ENCODE results near the gene YY1. TPM values are rescaled to one million over a fixed set of nuclear protein-coding genes. Genes with fewer than 3 reads are reported as not detected.

Gene YY1
- total RNA-seq, 1 donor from 2014 or later: 58.9 TPM

GRCh38 chr14:100288382-100289185 is 49.6 kb downstream of the YY1 start:
- DNase-seq (ENCODE audit: low spot score): no peak
- Mint-ChIP-seq H3K27ac (no peak overlapping the region), H3K27me3 (ENCODE audit: insufficient read depth, low read depth) (peaks cover 8% of the 10 kb centered on the region), H3K9me3 (no peaks in the 10 kb centered on the region), H3K4me1 (peaks cover 19% of the 10 kb centered on the region), H3K4me3 (no peak overlapping the region), H3K36me3 (no peaks in the 10 kb centered on the region)
- Histone ChIP-seq H3K9me3 (ENCODE audit: low read depth) (no peaks in the 10 kb centered on the region), H3K4me1 (peaks cover 6% of the 10 kb centered on the region), H3K9ac (no peak overlapping the region), H3K4me3 (no peak overlapping the region), H3K4me2 (no peak overlapping the region), H3F3A (ENCODE audit: low read depth) (peaks cover 51% of the 10 kb centered on the region), H3K36me3 (no peaks in the 10 kb centered on the region), H3K27me3 (no peaks in the 10 kb centered on the region), H3K27ac (no peak overlapping the region), H3K79me2 (ENCODE audit: low read depth) (no peaks in the 10 kb centered on the region), H2AFZ (replicated peaks) (no peak overlapping the region), H4K20me1 (ENCODE audit: low read depth) (peaks cover 71% of the 10 kb centered on the region)
- TF ChIP-seq EZH2phosphoT487 (IDR thresholded peaks at IDR 0.05) (no peak), EZH2 (IDR thresholded peaks at IDR 0.05) (no peak), CTCF (IDR thresholded peaks at IDR 0.05) (no peak)

- H4K20me1 ChIP-seq (ENCODE audit: low read depth): peaks cover 77% of the 10 kb centered on the region
- no peak overlapping the region for H3K4me2 ChIP-seq
- no peak overlapping the region for H2AFZ ChIP-seq (replicated peaks)
- Mint-ChIP-seq H3K27ac (no peak overlapping the region), H3K4me1 (peaks cover 21% of the 10 kb centered on the region), H3K36me3 (no peaks in the 10 kb centered on the region), H3K4me3 (no peak overlapping the region), H3K9me3 (no peaks in the 10 kb centered on the region), H3K27me3 (ENCODE audit: insufficient read depth, low read depth) (peaks cover 6% of the 10 kb centered on the region)
- no peaks in the 10 kb centered on the region for H3K27me3 ChIP-seq
- peaks cover 37% of the 10 kb centered on the region for H3F3A ChIP-seq (ENCODE audit: low read depth)
- no peak for TF ChIP-seq EZH2phosphoT487 (IDR thresholded peaks at IDR 0.05)
- no peak for TF ChIP-seq CTCF (IDR thresholded peaks at IDR 0.05)
- no peak for TF ChIP-seq EZH2 (IDR thresholded peaks at IDR 0.05)
- H3K9ac ChIP-seq: no peak overlapping the region
- peaks cover 3% of the 10 kb centered on the region for H3K79me2 ChIP-seq (ENCODE audit: low read depth)
- DNase-seq (ENCODE audit: low spot score): no peak
- no peaks in the 10 kb centered on the region for H3K9me3 ChIP-seq (ENCODE audit: low read depth)
- no peaks in the 10 kb centered on the region for H3K36me3 ChIP-seq
- H3K27ac ChIP-seq: peak overlapping the region; percentile 46
- no peak overlapping the region for H3K4me3 ChIP-seq
- H3K4me1 ChIP-seq: no peaks in the 10 kb centered on the region
These were observed 51.1 kb downstream of the YY1 start for GRCh38 chr14:100289916-100290606.

- H4K20me1 ChIP-seq (ENCODE audit: low read depth): peaks cover 84% of the 10 kb centered on the region
These were observed 51.8 kb downstream of the YY1 start for GRCh38 chr14:100290607-100291304.

More at GRCh38 chr14:100290607-100291304, 51.8 kb downstream of the YY1 start:
- peaks cover 6% of the 10 kb centered on the region for H3K27me3 Mint-ChIP-seq (ENCODE audit: insufficient read depth, low read depth)
- H3K27ac Mint-ChIP-seq: no peak overlapping the region
- no peaks in the 10 kb centered on the region for H3K9me3 Mint-ChIP-seq
- peaks cover 33% of the 10 kb centered on the region for H3F3A ChIP-seq (ENCODE audit: low read depth)
- H3K27ac ChIP-seq: no peak overlapping the region
- DNase-seq (ENCODE audit: low spot score): no peak
- no peak overlapping the region for H3K4me3 ChIP-seq
- no peaks in the 10 kb centered on the region for H3K4me1 ChIP-seq
- H3K4me1 Mint-ChIP-seq: peaks cover 21% of the 10 kb centered on the region
- H3K27me3 ChIP-seq: no peaks in the 10 kb centered on the region
- no peaks in the 10 kb centered on the region for H3K36me3 Mint-ChIP-seq
- peaks cover 10% of the 10 kb centered on the region for H3K79me2 ChIP-seq (ENCODE audit: low read depth)
- TF ChIP-seq EZH2 (IDR thresholded peaks at IDR 0.05): no peak
- no peak for TF ChIP-seq CTCF (IDR thresholded peaks at IDR 0.05)
- TF ChIP-seq EZH2phosphoT487 (IDR thresholded peaks at IDR 0.05): no peak
- H3K4me3 Mint-ChIP-seq: peak overlapping the region; percentile 10
- no peak overlapping the region for H3K9ac ChIP-seq
- H3K4me2 ChIP-seq: no peak overlapping the region
- no peak overlapping the region for H2AFZ ChIP-seq (replicated peaks)
- no peaks in the 10 kb centered on the region for H3K36me3 ChIP-seq
- H3K9me3 ChIP-seq (ENCODE audit: low read depth): no peaks in the 10 kb centered on the region

Data from neural progenitor cell (in vitro differentiated cells).